ENCODE data around the gene CAMK2A.

The CAMK2A gene

GRCh38 chr5:150285114-150285513, 4.5 kb downstream of the CAMK2A start:
- DNase-seq = no peak
- no peaks in the 10 kb centered on the region for H3K9me3 ChIP-seq
- no peak overlapping the region for H3K4me3 ChIP-seq (ENCODE audit: low read depth, low read length)
- TF ChIP-seq, protein P1, sequence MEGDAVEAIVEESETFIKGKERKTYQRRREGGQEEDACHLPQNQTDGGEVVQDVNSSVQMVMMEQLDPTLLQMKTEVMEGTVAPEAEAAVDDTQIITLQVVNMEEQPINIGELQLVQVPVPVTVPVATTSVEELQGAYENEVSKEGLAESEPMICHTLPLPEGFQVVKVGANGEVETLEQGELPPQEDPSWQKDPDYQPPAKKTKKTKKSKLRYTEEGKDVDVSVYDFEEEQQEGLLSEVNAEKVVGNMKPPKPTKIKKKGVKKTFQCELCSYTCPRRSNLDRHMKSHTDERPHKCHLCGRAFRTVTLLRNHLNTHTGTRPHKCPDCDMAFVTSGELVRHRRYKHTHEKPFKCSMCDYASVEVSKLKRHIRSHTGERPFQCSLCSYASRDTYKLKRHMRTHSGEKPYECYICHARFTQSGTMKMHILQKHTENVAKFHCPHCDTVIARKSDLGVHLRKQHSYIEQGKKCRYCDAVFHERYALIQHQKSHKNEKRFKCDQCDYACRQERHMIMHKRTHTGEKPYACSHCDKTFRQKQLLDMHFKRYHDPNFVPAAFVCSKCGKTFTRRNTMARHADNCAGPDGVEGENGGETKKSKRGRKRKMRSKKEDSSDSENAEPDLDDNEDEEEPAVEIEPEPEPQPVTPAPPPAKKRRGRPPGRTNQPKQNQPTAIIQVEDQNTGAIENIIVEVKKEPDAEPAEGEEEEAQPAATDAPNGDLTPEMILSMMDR (IDR thresholded peaks at IDR 0.05; ENCODE audit: low read depth, low read length) = no peak
- no peaks in the 10 kb centered on the region for H3K27me3 ChIP-seq
- H3K4me1 ChIP-seq = peaks cover 15% of the 10 kb centered on the region
- H3K36me3 ChIP-seq = no peaks in the 10 kb centered on the region

- Histone ChIP-seq H3K4me1 (peaks cover 19% of the 10 kb centered on the region), H3K27me3 (no peaks in the 10 kb centered on the region), H3K4me3 (ENCODE audit: low read depth, low read length) (no peak overlapping the region), H3K9me3 (no peaks in the 10 kb centered on the region), H3K36me3 (no peaks in the 10 kb centered on the region)
- TF ChIP-seq, protein P1 (IDR thresholded peaks at IDR 0.05; ENCODE audit: low read depth, low read length) = no peak
- DNase-seq = no peak
Measured at GRCh38 chr5:150284311-150284710, 5.3 kb downstream of the CAMK2A start.

GRCh38 chr5:150283904-150284303, 5.7 kb downstream of the CAMK2A start:
- no peaks in the 10 kb centered on the region for H3K9me3 ChIP-seq
- no peak for DNase-seq
- H3K4me3 ChIP-seq (ENCODE audit: low read depth, low read length) = no peak overlapping the region
- no peaks in the 10 kb centered on the region for H3K36me3 ChIP-seq
- TF ChIP-seq, protein P1 (IDR thresholded peaks at IDR 0.05; ENCODE audit: low read depth, low read length) = no peak
- H3K27me3 ChIP-seq = no peaks in the 10 kb centered on the region
- peaks cover 19% of the 10 kb centered on the region for H3K4me1 ChIP-seq

DNA sequence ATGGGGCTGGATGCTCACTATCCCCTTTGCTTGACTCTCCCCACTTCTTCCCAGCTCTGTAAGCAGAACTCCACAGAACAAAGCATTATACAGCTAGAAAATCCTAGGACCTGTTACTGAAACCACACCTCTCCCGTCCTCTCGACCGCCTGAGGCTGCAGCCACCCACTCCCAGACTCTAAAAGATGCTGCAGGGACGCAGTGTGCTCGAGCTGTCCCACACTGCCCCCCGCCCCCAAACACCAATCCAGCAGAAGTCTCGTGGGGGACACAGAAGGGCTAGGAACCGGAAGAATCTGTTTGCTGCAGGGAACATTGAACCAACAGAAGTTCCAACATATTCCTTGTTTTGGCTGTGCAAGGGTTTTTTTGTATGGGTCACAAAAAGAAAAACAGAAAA, 7.6 kb downstream of the CAMK2A start:
- H3K4me1 ChIP-seq = peaks cover 20% of the 10 kb centered on the region
- no peak overlapping the region for H3K4me3 ChIP-seq (ENCODE audit: low read depth, low read length)
- DNase-seq = no peak
- H3K36me3 ChIP-seq = no peaks in the 10 kb centered on the region
- H3K27me3 ChIP-seq = no peaks in the 10 kb centered on the region
- H3K9me3 ChIP-seq = no peaks in the 10 kb centered on the region
- TF ChIP-seq, protein P1 (IDR thresholded peaks at IDR 0.05; ENCODE audit: low read depth, low read length) = no peak

- Histone ChIP-seq H3K9me3 (no peaks in the 10 kb centered on the region), H3K4me1 (peaks cover 12% of the 10 kb centered on the region), H3K36me3 (no peaks in the 10 kb centered on the region), H3K4me3 (ENCODE audit: low read depth, low read length) (no peak overlapping the region), H3K27me3 (no peaks in the 10 kb centered on the region)
- TF ChIP-seq, protein P1 (IDR thresholded peaks at IDR 0.05; ENCODE audit: low read depth, low read length) = no peak
- no peak for DNase-seq
Measured at GRCh38 chr5:150279330-150280020, 10.1 kb downstream of the CAMK2A start.

GRCh38 chr5:150278916-150279315, 10.7 kb downstream of the CAMK2A start:
- no peaks in the 10 kb centered on the region for H3K9me3 ChIP-seq
- no peak for DNase-seq
- no peak overlapping the region for H3K4me3 ChIP-seq (ENCODE audit: low read depth, low read length)
- TF ChIP-seq, protein P1 (IDR thresholded peaks at IDR 0.05; ENCODE audit: low read depth, low read length) = no peak
- H3K27me3 ChIP-seq = no peaks in the 10 kb centered on the region
- no peaks in the 10 kb centered on the region for H3K36me3 ChIP-seq
- H3K4me1 ChIP-seq = peaks cover 12% of the 10 kb centered on the region
